GM18519 (cell line): Measurements from ENCODE around the gene NFIA.

Experiments used
- ATAC-seq: cut with Tn5 transposase; IDR thresholded peaks from one replicate; pipeline ENCODE4 v1.9.1; 2021; ENCODE audit warnings: mild to moderate bottlenecking, moderate library complexity; ENCODE audit not compliant: unreplicated experiment, low FRiP score

Gene NFIA

DNA sequence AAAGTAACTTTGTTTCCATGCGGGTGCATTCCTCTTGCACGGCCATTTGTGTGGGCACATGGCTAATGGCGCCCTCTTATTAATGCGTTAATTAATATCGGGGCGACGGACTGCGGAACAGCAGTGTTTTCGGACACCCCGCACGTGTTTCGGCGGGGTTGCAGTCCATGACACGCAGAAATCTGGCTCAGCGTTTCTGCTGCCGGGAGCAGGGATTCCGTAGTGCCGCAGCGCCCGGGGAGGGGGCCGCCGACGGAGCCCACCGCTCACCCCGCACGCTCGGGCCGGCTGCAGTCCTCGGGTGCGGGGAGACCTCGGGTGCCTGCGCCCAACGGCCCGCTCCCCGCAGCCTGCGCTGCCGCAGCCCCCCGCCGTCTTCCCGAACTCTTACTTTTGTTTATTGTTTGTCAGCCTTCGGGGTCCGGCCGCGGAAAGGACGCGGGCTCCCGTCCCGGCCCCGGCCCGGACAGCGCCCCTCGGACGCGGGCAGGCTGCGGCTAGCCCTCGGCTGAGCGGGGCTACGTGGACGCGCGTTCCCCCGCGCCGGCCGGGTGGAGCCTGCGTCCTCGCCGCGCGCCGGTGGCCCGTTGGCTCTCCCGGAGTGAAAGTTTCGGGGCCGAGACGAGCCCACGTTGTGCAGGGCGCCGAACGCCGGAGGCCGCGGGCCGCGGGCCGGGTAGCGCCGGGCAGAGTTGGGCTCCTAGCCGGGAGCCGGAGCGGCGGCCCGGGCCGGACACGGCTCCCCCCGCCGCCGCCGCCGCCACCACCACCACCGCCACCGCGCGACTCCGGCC is 849 bp downstream of the NFIA start:
- no peak for ATAC-seq

DNA sequence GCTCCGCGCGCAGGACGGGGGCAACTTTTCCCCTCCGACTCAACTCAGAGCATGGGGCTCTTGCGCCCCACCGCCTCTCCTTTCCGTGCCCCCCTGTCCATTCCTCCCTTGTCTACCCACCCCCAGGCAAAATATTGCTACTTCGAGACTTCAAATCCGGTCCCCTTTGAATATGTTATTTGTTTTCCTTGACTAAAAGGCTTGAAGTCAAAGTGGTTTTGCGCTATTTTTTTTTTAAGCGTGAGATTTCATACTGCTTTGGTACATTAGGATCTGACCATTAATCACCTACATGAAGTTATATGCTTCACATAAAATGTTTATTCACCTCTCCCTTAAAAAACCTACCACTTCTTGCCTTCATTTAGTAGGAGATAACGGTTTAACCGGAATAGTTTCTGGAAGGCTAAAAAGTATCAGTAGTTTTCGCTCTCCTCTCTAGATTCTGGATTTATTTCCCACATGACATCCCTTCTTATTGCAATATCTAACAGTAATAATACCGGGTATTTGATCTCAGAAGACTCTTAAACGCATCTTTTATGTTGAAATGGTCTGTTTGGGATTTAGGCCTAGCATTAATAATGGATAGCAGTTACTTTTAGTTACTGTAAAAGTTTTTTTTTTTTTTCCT is 1.6 kb downstream of the NFIA start:
- no peak for ATAC-seq

DNA sequence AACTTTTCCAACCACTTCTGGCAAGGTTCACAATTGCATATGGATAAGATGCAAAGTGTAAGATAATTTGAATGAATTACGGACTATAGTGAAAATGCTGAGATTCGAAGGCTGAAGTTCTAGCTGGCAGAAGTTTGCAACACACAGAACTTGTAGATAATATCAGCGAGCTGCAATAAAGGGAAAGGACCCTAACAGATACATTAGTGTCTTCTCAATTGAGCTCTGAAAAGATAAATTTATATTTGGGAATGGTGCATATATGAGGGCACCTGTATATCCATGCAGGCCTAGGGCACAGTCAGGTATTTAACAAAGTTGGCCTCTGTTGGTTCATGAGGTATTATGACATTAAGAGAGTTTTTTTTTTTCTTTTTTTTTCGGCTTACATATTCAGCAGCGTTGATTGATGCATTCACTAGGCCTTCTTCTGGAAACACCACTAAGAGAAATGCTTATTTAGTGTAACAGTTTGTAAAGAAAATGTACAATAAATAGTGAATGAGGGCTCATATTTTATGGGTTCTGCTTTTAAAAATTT is 2.2 kb downstream of the NFIA start:
- ATAC-seq, result no peak

DNA sequence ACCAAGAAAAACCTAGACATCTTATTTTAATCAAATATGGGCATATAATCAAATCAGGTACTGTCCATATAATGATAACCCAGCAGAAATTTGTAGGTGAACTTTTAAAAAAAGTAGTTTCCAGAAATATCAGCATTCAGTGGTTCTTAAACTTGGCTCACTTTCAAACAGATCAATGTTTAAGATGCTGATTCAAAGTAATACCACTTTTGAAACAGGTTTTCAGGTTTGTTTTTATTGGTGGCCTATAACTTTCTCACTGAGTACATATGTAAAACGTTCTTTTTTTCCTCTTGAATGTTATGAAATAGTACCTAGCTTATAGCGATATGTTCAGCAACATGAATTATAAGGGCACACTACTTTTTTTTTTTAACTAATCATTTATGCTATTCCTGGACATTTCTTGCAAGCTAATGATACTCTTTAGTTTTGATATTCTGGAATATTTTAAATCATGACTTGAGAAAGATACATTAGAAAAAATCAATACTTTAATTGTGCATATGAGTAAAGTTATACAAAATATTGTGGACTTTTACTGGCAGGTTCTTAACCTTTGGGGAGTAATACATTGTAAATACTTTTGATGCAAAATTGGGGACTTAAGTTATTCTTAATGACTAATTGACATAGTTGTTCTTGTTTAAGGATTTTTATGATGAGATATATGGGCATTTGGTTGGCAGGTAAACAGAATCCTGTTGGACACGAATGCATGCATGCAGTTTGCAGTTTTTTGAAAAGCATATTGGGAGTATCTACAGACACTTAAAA is 3.0 kb downstream of the NFIA start:
- no peak for ATAC-seq

DNA sequence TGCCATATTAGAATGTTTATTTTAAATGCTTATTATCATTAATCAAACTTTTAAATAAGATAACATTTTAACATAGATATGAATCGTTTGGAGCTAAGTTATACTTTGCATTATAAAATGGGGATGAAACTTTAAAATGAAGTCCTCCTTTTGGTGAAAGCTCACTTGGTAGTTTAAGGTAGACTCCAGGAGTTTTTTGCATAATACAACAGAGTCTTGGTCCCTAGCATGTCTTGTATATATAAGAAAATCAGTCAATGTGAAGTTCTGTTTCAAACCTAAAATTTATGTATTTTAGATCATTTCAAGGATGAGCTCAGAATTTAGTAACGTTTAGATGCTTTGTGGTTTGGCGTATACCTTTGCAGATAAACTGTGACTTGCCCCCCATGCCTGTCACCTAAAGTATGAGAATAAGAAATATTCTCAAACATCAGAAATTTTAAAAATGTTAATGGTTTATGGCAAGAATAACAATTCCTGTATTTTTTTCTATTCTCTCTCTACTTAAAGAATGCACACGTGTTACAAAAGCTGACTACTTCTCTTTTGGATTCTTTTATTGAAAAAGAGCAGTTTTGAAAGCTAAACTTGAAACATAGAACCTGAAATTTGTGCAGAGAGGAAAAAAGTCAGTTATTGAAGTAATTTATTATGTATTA is 3.8 kb downstream of the NFIA start:
- ATAC-seq, result no peak

DNA sequence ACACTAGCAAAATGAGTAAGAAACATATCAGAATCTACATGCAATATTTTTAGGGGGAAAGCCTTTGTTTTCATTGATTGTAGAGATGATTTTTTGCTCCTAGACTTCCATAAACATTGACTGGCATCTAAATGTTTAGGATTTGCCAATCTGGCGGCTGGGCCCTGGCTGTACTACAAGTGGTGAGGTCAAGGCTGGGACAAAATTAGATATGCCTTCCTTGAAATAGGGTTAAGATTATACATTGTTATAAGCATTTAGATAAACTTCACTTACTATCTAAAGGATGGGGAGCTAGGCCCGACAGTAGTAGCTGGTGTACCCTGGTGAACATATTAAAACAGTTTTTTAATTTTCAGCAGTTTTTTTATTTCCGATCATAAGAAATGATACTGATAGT is 5.2 kb downstream of the NFIA start:
- ATAC-seq, result no peak

DNA sequence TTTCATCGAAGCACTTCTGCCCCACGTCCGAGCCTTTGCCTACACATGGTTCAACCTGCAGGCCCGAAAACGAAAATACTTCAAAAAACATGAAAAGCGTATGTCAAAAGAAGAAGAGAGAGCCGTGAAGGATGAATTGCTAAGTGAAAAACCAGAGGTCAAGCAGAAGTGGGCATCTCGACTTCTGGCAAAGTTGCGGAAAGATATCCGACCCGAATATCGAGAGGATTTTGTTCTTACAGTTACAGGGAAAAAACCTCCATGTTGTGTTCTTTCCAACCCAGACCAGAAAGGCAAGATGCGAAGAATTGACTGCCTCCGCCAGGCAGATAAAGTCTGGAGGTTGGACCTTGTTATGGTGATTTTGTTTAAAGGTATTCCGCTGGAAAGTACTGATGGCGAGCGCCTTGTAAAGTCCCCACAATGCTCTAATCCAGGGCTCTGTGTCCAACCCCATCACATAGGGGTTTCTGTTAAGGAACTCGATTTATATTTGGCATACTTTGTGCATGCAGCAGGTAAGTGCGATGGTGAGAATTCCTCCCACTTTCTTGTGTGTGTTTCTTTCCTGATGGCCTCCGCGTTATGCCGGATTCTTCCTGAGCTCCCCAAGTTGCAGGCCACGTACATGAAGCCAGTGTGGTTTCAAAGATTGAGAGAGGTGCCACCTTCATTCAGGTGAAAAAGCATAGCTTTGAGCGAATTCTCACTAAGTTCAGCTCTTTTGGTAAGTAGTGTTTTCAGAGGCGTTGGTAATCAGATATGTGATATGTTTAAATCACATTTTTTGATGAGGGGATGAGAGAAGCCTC is 6.0 kb downstream of the NFIA start:
- no peak for ATAC-seq

DNA sequence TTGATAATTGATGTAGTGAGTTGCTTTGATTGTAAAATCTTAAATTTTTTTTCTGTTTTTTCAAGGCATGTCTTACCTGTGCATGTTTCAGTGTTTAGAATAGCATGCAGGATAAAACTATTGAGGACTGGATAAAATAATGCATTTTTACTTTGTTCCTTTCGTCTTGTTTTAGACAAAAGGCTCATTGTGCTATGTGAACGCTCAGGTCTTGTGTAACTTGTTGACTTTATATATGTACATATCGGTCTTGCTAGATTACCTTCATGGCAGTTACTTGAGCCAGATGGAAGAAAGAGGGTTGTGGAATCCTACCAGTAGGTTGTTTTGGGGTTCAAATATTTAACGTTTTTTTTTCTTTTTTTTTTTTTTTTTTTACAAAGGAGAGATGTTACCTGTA is 7.0 kb downstream of the NFIA start:
- ATAC-seq, result no peak

DNA sequence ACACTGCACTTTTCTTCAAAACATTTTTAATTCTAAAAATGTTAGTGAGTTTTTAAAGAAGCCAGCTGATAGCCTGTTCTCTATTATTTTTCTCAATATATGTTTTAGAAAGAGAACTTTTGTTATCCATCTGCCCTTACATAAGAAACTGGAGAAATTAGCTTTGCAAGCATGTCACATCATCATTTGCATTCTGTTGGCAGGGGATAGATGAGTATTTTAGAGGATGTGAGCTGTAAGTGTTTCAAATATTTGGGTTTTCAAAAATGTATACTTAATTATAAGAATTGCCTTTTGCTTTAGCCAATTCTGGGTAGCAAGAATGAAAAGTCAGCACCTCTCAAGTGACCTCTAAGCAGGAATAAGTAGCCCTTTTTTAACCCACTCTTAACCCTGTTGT is 7.4 kb downstream of the NFIA start:
- ATAC-seq, result no peak

DNA sequence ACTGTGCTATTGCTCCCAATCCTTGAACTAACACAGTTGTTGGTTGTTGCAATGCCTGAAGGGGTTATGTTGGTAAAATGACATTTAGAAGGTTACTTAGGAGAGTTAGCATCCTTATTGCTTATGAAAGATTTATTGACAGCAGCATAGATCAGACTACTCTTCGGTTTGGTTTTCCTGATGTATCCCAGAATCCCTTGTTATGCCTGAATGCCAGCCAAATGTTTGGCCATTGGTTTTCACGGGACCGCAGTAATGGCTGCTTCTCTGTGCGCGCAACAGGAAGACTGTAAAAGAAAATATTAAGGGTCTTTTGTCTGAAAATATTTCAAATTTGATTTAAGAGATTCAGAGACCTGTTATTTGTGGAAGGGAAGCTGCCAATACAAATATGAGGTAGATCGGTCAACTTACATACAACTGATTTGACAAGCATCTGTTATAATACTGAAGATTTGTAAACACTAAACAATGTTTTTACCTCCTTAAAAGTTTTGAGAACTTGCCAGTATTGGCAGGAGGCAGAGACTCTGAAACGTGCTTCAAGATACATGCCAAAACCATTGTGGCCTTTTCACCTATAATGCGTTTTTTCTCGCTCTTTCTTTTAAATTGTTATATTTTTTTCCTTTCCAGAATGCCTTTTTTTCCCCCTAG is 8.3 kb downstream of the NFIA start:
- ATAC-seq, result no peak

DNA sequence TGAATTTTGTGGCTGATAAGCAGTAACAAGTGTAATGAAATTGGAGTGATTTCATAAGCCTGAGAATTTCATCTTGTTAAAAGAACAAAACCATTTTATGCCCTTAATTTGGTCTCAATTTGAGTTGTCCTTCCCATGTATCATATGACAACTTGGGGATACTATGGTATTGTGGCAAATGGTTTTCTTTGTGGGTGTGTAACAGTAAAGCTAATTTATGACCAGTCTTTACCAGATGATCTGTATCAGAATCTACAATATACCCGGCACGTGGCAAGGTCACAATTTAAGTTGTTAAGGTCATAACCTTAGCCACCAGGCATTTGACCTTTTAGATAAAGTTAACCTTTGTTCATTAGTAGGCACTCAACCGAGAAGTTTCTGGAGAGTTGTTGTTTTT is 9.1 kb downstream of the NFIA start:
- ATAC-seq, result no peak

DNA sequence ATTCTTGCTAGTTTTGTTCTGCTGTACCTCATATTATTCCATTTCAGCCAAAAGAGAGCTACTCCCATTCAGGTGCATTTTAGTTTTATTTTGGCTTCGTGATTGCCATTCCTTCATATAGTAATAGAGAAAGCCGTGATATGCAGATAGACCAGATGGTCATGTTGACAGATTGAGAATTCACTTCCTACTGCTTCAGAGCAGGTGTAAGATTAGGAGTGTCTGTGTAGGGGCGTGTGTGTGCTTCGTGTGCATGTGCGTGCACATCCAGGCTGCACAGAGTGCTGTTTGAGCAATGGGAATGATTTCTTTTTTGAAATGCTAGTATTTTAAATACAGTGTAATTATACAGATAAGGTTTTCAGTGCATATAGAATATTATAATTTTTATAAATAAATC is 10.3 kb downstream of the NFIA start:
- no peak for ATAC-seq

DNA sequence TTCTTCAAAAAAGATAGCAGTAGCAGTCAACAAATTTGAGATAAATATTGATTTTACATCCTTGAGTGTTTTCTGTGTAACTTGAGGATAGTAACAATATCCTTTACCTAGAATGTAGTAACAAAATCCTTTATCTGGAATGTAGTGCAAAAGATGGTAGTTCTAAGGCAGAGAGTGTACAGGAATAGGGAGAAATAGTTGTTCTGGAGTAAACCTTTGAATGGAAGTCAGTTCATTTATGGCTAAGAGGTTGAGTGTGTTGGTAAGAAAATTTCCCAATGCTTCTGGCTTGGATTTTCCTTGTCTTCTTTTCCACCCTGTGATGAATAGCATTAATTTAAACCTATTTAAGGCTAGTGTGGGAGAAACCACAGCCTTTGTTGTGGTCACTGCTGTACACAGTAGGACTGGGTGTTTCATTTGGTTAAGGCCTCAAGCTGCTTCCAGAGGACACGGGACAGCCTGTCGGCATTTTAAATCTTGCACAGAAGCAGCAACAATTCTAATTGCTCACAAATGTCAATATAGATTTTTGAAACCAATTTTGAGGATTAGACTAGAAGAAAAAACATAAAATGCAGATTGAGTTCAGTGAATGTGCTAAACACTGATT is 11.3 kb downstream of the NFIA start:
- ATAC-seq, result no peak

DNA sequence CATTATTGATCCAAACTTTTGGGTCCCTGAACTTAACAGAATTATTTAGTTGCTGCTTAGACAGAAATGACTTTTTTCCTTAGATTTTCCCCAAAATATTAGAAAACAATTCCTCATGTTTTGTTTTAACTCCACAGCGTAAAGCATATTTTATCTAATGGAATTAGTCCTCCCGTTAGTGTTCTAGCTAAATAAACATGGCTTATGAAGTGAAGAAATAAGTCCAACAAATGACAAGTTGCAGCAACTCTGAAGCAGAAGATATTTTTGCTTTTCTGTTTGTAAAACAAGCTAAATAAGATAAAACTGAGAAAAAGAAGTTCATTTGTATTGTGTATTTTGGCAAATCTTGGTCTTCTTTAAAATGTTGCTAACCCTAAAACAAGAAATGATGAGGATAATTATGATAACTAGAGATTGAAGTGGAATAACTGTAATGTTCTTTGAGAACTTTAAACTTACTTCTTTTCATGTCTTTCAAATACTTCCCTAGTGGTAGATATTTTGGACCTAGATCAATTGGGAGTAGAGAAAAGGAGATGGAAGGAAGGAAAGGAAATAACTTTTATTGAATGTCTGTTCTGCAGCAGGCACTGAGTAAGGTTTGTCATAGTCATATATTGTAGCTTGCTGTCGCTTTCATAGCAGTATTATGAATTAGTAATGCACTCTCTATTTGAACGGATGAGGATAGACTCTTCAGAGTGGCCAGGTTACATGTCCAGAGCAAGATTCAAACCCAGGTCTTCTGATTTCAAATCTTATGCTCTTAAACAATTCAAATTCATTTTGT is 12.5 kb downstream of the NFIA start:
- no peak for ATAC-seq

DNA sequence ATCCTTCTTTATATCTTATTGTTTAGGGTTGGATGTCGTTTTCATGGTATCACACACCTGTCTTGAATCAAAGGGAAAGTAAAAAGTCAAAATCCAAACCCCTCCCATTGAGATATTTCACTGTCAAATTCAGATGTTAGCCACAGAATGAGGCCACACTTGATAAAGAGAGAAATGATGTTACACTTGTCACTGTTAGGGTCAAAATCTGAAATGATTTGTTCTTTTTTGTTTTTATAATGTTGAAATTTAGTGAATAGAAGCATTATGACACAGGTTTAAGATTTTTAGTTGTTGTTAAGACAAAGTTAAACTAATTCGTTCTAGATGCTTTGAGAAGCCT is 13.1 kb downstream of the NFIA start:
- no peak for ATAC-seq

DNA sequence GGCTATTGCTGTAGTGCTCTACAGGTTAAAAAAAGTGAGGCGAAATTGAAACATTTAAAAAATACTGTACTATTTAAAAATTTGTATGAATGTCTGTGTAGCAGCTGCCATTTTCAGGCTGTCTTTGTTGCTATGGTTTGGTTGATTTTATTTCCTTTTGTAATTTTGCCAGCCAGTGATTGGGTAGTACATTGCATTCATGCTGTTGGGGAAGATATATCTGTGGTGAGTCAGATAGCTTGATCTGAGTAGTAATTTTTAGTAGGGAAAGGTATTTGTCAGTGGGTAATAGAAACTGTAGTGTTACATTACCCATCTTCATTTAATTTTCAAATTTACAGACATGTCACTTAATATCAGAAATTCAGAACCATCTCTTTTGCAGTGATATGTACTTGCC is 15.0 kb downstream of the NFIA start:
- no peak for ATAC-seq

DNA sequence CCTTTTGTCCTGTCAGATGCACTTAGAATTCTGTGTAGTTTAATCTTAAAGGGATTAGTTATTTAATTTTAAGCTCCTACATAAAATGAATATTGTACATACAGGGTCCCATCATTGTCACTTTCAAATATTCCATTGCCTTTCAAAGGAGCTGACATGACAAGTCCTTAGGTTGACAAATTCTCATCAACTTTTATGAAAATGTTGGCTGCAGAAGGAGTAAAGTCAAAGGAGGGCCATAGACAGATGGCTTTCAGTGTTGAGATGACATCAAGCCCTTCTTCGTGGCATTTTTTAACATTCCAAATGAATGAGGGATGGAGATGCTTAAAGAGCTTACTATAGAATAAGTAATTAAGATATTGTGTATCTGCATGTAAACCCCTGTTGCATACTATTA is 15.4 kb downstream of the NFIA start:
- ATAC-seq, result no peak

DNA sequence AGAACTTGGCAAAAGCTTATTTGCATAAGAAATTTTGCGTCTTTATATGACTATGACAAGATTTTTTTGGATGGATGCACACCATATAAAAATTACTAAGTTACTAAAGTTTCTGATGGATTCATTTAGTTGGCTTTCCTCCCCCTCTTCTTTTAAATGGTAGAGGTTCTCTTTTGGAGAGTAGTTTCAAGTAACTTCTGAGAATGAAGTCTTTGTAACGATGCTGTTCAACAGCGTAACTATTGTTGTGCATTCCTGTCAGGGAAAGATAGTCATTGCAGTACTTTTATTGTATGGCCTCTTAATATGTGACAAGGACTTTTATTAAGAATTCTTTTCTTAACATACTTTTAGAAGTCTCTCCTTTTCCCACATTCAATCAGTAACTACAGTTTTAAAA is 16.0 kb downstream of the NFIA start:
- ATAC-seq, result no peak
